Activated CD4-positive, alpha-beta T cell treated with anti-CD3 and anti-CD28 coated beads, Interleukin-2, amount 50 U/mL, for 1 hour (primary cell): ENCODE results near the gene IRGC.

Source experiments
- DNase-seq: peaks from one replicate; pipeline ENCODE4 v3.0.0-alpha.2; 2020

IRGC gene

DNA sequence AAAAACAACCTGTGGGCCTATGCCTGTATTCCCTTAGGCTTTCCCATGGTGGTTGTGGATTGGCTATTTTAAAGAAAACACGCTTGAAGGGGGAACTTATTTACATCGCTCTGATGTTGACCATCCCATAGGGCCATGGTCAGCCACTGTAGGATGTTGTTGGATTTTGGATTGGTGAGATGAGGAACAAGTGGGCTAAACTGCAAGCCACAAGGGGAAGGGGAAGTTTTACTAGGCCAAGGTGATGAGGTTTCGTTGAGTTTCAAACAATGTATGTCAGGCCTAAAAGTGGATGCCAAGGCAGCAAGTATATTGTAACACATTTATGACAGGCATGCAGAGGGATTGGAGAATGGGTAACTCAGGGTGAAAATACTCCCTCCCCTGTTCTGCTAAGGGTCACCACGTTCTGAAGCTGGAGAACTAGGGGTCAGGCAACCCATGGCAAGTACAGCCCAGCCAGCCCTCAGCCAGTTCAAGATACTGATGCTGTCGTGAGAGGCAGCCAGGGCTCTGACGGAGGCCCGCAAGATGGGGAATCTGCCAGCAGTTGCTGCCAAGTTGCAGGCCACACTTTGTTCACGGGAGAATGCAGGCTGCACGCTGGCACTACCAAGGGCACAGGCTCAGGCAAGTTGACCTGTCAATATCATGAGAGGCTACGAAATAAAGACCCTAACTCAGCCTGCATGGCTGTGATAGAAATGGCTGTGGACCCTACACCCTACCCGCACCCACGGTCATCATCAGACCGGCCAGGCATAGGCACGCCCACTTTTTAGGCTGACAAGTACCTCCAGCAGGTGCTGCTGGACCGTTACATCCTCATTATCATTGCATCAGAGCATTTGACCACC, 11.1 kb downstream of the IRGC start:
- DNase-seq = no peak

DNA sequence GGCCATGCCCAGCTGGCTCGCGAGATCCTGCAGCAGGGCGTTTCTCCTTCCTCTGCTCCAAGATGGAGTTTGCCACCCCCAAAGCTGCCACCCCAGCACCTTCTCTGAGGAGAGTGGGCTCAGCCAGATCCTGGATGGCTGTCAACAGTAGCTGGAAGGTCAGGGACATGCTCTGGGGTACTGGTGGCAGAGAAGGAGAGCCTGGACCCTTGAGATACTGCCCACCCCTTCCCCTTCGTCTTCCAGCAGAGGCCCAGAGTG, 11.6 kb downstream of the IRGC start:
- no peak for DNase-seq

- DNase-seq = no peak
Observed at GRCh38 chr19:43729919-43730318, 14.0 kb downstream of the IRGC start.

- DNase-seq = no peak
Observed at GRCh38 chr19:43731346-43731745, 15.5 kb downstream of the IRGC start.

DNA sequence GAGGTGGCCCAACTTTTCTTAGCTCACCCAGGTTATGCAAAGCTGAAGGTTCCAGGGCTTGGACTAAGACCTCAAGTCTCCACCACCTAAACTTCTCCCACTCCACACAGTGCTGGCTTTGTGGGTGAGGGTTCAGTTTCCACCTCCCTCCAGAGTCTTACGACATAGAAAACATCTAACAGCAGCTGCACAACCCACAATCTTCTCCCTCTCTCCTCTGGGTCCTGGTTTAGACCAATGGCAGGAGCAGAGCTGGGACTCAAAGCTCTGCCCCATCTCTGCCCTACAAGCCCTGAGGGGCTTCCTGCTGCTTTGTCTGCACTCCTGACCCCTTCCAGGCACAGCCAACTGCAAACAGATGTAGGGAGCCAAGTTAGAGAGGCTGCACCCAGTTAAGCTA, 16.0 kb downstream of the IRGC start:
- no peak for DNase-seq

DNA sequence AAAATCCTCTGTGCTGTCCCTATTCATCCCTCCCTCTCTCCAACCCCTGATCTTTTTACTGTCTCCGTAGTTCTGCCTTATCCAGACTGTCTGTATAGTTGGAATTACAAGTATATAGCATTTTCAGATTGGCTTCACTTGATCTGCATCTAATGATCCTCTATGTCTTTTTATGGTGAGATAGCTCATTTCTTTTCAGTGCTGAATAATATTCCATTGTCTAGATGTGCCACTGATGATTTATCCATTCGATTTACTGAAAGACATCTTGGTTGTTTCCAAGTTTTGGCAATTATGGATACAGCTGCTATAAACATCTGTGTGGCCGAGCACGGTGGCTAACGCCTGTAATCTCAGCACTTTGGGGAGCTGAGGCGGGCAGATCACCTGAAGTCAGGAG, 19.1 kb downstream of the IRGC start:
- DNase-seq = no peak

DNA sequence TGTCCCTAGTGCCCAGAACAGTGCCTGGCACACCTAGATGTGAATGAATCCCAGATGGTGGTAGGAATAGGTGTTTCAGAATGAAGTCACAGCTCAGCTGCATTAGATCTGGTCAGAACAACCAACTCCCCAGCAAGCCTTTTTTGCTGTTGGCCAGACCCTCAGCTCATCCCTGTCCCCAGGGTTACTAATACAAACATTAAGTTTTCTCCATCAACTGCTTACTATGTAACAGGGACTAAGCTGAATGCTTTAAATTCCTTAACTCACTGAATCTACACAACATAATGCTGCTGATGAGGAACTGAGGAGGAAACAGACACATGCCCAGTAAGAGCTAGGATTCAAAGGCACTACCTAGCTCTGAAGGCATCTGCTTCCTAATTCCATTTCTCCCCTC, 20.1 kb downstream of the IRGC start:
- no peak for DNase-seq

DNA sequence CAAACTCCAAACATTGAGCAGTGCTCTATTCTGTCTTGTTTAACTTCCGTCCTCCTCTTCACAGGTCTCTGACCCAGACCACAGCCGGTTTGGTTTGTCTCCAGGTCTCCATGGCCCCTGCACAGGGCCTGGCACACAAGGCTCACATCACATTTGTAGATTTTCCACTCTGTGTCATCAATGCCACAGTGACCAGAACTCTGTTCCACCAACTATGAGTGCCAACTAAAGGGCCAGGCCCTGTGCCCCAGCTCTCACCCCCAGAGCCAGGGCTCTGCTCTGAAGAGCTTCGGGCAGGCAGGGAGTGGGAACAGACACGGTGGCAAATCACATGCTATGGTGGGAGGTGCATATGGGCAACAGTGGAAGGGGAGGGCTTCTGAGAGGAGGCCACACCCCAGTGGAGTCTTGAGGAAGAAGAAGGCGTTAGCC, 22.9 kb downstream of the IRGC start:
- DNase-seq = no peak

- DNase-seq = no peak
Observed at GRCh38 chr19:43739439-43740235, 23.8 kb downstream of the IRGC start.

- no peak for DNase-seq
Observed at GRCh38 chr19:43741075-43741825, 25.4 kb downstream of the IRGC start.

GRCh38 chr19:43743059-43743458, 27.2 kb downstream of the IRGC start:
- DNase-seq = no peak

DNA sequence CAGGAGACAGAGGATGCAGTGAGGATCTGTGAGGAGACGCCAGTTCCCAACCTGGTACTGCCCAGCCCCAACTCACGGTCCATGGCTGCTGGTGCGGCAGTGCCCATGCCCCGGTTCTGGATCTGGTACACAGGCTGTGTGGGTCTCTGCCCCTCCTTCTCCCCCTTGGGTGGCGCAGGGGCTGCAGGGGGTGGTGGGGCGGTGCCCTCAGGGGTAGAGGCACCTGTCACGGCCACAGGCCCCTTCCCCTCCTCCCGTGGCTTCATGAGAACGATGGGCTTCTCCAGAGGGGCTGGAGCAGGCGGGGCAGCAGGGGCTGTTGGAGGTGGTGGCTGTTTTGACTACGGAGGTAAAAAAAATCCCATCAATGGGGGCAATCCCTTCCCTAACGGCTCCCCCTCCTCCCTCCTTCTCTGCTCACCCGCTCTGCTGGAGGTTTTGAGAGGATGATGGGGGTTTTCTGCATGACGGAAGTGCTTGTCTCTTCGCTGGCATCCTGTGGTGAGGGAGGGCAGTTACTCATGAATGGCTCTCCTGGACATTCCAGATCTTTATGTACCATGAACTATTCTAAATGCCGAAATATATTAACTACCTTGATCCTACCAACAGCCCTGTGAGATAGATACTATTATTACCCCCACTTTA, 31.8 kb downstream of the IRGC start:
- no peak for DNase-seq

DNA sequence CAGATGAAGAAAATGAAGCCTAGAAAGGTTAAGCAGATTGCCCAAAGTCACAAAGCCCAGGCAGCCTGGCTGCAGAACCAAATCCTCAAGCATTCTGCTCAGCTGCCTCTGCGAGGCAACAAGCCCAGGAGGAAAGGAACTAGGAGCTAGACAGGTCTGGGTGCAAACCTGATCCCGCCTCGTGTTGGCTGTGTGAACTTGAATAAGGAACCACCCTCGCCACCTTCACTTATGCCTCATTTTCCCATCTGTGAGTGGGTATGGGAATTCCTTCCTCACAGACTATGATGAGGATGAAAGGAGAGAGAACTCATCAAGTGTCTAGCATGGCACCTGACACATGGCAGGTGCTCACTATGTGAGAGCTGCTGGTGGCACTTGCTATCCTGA, 32.3 kb downstream of the IRGC start:
- DNase-seq = no peak

DNA sequence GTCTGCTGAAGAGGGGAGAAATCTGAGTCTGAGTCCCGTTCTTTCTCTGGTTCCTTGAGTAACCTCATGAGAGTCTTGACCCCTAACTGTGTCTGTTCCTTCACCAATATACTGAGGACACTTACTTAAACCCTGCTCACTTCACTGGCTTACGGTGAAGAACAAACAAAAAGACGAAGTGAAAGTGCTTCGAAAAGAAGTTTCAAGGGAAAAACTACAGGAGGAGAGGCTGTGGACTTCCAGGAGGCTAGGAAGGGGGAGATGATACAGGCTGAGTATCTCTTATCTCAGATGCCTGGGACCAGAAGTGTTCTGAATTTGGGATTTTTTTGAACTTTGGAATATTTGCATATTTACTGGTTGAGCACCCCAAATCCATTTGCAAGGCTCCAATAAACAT, 32.8 kb downstream of the IRGC start:
- DNase-seq = no peak

DNA sequence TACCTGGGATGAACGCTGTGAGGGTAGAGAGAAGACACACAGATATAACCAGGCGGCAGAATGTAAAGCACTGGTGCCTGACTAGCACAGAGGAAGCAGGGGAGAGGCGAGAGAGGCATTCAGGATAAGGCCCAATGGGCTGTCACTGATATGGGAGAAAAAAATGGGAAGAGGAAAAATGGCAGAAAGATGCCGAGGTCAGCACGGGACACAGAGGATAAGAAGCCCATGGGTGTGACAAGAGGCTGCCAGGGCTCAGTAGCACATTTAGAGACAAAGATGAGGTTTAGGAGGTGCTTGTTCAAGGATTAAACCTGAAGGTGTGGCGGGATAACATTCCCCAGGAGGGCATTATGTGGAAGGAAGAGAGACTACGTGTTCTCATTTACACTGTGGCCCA, 33.3 kb downstream of the IRGC start:
- DNase-seq = no peak

DNA sequence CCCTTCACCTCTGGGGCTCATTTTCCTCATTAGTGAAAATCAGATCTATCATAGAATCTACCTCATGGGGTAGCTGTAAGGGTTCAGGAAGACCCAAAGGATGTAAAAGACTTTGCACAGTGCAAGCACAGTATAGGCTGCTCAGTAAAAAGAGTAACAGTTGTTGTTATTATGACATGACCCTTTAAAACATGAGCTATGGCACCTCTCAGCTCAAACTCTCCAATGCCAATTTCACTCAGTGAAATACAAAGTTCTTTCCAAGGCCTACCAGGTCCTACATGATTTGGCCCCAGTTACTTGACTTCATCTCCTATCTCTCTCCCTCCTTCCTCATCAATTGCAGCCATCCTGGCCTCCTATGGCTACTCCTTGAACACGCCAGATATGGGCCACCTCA, 34.0 kb downstream of the IRGC start:
- DNase-seq = no peak

DNA sequence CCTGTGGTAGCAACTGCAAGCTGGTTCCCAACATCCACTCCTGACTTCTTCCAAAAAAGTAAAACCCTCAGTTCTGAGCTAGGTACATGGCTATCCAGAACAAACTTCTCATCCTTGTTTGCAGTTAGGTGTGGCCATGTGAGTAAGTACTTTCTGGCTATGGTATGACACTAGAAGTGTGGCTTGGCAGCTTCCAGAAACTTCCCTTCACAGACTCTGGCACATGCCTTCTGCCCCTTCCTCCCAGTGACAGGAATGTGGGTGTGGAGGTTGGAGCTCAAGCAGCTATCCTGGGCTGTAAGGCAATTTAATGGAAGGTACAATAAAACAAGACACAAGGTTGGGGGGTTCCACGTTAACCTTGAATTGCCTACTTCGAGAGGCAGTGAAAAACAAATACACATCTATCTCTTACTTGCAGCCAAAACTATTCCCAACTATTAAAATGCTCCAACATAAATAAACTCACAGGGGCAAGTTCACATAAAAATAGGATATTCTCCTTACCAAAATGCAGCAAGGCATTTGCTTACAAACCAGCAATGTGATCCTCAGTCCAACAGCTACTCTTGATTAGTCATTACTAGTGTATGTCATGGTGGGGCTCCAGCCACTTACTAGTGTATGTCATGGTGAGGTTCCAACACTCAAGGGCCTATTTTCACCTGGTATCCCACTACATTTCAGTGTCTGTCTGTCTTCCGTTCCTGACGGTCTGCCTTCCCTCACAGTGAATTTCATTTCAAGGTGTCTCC, 35.8 kb downstream of the IRGC start:
- DNase-seq = no peak

DNA sequence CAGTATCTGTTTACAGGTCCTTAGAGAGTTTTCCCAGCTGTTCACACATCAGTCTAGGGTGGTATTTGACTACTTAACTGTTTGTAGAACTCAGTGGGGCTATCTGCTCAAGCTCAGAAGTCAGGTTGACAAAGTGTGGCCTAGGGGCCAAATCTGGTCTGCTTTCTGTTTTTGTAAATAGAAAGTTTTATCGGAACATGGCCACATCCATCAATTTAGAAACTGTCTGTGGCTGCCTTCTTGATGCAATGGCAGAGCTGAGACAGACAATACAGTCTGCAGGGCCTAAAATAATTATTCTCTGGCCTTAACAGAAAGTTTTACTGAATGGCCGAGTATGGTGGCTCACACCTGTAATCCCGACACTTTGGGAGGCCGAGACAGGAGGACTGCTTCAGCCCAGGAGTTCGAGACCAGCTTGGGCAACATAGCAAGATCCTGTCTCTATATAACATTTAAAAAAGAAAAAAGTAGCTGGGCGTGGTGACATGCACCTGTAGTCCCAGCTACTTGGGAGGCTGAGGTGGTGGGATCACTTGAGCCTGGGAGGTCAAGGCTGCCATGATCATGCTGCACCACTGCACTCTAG, 36.5 kb downstream of the IRGC start:
- DNase-seq = no peak

- DNase-seq = no peak
Observed at GRCh38 chr19:43754253-43754502, 38.3 kb downstream of the IRGC start.

DNA sequence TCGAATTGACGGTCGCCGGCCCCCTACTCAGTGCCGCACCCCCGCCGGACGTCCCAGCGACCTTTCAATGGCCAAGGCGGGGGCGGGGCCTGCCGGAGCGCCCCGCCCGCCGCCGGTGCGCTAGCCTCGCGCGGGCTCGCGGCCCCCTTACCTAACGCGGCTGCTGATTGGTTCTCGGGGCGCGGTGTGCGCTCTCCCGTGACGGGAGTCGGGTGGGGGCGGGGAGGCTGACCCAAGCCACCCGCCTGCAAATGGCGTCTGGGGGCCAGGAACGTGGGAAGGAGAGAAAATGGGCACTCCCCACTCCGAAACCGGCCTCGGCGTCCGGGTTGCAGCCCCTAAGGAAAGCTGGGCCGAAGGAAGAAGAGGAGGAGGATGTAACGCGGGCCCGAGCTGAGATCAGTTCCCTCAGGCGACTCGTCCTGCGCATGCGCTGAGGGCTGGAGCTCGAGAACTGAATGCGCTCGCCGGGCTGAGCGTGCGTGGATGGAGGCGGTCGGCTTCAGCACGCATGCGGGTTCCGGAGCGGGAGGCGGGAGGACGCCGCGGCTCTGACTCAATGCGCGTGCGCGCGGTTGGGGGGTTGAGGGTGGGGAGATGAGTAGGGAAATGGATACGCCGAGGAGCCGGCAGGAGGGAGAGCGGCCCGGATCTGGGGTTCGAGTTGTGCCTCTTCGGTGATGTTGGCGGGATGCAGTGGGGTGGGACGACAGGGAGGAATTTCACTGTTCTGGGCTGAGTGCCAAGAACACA, 38.8 kb downstream of the IRGC start, which contains the start of gene SMG9:
Gene SMG9, minus strand, starts transcription at position 460 of the 753 bp plus-strand sequence. CDS start 4,221 bp downstream, outside the sequence.
- peak; percentile 99 for DNase-seq

DNA sequence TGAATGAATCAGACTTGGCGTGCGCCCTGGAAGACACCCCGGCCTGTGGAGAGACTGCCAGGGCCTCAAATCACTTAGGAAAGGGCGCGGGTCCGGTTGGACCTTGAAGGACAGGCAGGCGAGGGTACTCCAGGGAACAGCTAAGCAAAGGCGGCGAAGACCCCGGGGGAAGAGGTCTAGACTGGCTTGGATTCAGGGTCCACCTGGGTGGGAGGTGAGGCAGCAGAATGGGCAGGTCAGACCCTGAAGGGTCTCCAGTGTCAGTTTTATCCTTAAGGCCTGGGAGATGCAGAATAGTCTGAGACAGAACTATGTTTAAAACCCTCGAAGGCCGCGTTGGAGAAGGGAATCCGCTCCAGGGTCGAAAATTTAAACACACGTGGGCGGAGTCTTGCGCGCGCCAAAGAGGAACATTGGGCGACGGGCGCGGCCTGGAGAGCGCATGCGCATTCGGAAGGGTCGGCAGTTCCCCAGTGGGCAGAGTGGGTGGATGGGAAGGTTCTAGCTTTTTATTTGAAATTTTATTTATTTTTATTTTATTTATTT, 39.5 kb downstream of the IRGC start:
- peak; percentile 68 for DNase-seq
